Right ventricle myocardium inferior (tissue), 1 donor: Measurements from ENCODE around the gene MED16. TPM values are rescaled to one million over a fixed set of nuclear protein-coding genes. Genes with fewer than 3 reads are reported as not detected.
"Not testable (repeated sequence)": the region's sequence is repeated elsewhere in the genome, so short reads cannot be mapped to it uniquely, and the experiment has no call there.

Experiments
- ATAC-seq: fragments of 200-7000 bp; cut with Tn5 transposase; one replicate; pipeline ENCODE4 v1.9.1; 2020; ENCODE audit warnings: mild to moderate bottlenecking, moderate library complexity
- DNase-seq: peaks from one replicate; pipeline ENCODE4 v3.0.0; 2021; ENCODE audit errors: missing footprints
- intact Hi-C: fragments of 100-400 bp; cut with DNase I; formaldehyde crosslinking; loops from one replicate; pipeline ENCODE4 v1.11.0; 2022
- total RNA-seq: library from RNA; stranded (reverse); fragmentation: NEBNext Ultra II Directional; extraction: Animal tissue kit (Norgen Biotek cat#: 25700); gene quantifications from one replicate; pipeline ENCODE4 v1.2.1, GENCODE V29; 2021
- donor health status: DM: no; HTN: yes; CAD: no; lungs with severe emphysema.

Gene MED16
- total RNA-seq, 1 donor from 2014 or later: 23.5 TPM

DNA sequence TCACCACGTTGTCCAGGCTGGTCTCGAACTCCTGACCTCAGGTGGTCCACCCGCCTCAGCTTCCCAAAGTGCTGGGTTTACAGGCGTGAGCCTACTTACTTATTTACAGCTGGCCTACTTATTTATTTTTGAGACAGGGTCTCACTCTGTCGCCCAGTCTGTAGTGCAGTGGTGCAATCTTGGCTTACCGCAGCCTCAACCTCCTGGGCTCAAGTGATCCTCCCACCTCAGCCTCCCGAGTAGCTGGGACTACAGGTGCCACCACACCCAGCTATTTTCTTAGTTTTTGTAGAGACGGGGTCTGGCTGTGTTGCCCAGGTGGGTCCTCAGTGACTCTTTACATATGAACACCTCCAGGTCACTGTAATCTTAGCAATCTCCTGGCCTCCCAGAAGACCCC, 43.8 kb downstream of the MED16 start:
- intact Hi-C loops: loop anchor here (5.0 kb wide), 1 partner anchor 47 kb away; no protein-coding TSS in a partner anchor
- not testable (repeated sequence) for ATAC-seq

DNA sequence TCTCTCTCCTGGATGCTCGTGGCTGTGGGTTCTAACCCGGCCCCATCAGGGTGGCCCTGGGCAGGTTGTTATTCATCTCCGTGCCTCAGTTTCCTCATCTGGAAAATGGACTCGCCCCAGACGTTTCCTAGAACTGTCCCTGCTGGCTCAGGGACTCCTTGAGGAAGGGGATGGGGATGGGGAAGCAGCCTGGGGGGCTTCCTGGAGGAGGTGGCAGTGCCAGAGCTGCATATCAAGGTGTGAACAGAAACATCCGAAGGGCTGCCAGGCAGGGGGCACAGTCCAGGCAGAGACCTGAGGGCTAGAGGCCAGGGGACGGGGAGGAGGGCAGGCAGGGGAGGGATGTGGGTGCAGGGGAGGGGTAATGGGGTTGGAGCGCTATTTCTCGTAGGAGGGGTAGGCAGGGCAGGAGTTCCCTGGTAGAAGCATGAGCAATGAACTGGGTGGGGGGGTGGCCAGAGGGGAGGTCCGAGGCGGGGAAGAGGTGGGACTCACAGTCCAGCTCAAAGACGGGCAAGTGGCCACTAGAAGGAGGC, 44.5 kb downstream of the MED16 start:
- ATAC-seq (peak; percentile 32), DNase-seq (peak; percentile 73)
- intact Hi-C loops: loop anchor here (5.0 kb wide), 1 partner anchor 46 kb away; no protein-coding TSS in a partner anchor

More for the DNA sequence above, 43.8 kb downstream of the MED16 start:
- DNase-seq: not testable (repeated sequence)

DNA sequence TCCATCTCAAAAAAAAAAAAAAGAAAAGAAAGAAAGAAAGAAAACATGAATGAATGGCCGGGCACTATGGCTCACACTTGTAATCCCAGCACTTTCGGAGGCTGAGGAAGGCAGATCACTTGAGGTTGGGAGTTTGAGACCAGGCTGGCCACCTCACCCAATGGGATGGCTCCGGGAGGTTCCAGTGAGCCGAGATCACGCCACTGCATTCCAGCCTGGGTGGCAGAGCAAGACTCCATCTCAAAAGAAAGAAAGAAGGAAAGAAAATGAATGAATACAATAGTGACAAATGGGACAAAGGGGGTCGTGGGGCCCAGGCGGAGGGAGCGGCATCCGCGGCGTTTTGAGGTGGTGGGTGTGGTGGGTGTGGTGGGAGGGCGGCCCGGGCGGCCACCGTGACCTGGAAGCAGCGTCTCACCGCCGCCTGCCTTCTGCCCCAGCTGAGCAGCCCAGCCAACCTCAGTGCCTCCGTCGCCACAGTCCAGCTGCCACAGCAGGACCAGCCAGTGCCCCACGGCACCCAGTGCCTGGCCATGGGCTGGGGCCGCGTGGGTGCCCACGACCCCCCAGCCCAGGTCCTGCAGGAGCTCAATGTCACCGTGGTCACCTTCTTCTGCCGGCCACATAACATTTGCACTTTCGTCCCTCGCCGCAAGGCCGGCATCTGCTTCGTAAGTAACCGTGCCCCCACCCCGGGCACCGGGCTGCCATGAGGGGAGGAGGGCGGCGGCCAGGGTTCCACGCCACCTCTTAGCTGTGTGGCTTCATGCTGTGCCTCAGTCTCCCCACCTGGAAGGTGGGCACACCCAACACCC, 47.1 kb downstream of the MED16 start:
- intact Hi-C loops: loop anchor here (5.0 kb wide), 1 partner anchor 44 kb away; no protein-coding TSS in a partner anchor
- DNase-seq (no peak), ATAC-seq (no peak)

DNA sequence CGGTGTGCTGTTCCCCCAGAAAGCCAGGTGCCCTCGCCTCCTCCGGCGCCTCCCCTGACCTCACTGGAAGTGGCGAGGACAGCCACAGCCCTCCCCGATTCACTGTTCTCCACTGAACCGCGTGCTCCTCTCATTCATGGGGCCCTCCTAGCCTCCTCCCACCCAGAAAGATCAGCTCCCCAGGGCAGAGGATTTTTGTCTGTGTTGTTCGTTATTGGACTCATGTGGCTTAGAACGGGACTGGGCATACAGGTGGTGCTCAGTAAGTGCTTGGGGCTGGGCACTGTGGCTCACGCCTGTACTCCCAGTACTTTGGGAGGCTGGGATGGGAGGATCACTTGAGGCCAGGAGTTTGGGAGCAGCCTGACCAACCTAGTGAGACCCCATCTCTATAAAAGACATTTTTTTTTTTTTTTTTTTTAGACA, 48.4 kb downstream of the MED16 start:
- intact Hi-C loops: no loop called here
- no peak for DNase-seq

DNA sequence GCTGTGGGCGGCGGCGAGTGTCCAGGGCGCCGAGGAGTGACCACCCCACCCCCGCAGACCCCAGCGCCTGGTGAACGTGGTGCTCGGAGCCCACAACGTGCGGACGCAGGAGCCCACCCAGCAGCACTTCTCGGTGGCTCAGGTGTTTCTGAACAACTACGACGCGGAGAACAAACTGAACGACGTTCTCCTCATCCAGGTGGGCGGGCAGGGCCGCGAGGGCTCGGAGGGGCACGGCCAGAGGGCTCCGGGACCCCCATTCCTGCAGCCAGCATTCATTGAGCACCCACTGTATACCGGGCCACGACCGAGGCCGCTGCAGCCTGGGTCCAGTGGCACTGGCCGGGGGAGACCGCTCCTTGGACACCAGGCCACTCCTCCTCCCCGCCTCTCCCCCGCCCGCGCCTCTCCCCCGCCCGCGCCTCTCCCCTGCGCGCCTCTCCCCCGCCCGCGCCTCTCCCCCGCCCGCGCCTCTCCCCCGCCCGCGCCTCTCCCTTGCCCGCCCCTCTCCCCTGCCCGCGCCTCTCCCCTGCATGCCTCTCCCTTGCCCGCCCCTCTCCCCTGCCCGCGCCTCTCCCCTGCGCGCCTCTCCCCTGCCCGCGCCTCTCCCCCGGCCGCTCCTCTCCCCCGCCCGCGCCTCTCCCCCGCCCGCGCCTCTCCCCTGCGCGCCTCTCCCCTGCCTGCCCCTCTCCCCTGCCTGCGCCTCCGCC, 49.0 kb downstream of the MED16 start:
- intact Hi-C loops: no loop called here
- ATAC-seq (no peak), DNase-seq (no peak)

More for the DNA sequence above, 48.4 kb downstream of the MED16 start:
- ATAC-seq: no peak

DNA sequence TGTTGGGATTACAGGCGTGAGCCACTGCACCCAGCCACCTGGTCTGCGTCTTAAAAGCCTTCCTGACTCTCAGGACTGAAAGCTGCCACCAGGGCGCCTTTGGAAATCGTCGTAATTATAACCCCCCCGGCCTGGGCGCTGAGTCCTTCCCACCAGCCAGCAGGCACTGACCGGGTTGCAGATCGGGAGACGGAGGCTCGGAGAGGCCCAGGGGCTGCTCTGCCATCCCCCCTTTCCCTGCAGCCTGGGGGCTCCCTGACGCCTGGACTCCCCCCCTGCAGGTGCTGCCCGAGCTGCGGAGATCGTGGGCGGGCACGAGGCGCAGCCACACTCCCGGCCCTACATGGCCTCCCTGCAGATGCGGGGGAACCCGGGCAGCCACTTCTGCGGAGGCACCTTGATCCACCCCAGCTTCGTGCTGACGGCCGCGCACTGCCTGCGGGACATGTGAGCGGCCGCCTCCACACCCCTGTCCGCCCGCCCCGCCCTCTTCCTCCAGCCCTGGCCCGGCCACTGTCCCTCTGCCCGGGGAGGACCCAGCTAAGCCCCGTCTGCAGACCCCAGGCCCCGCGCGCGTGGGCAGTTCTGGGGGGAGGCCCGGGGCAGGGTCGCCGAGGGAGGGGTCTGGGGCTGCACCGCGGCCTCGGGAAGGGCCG, 49.7 kb downstream of the MED16 start:
- ATAC-seq (no peak), DNase-seq (peak; percentile 79)
- intact Hi-C loops: no loop called here

DNA sequence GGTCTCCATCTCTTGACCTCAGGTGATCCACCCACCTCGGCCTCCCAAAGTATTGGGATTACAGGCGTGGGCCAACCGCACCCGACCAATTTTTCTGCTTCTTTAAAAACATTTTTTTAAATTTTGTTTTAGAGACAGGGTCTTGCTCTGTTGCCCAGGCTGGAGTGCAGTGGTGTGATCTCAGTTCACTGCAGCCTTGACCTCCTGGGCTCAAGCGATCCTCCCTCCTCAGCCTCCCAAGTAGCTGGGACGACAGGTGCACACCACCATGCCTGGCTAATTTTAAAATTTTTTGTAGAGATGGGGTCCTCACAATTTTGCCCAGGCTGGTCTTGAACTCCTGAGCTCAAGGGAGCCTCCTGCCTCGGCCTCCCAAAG, 50.2 kb downstream of the MED16 start:
- intact Hi-C loops, DNase-seq, ATAC-seq: not testable (repeated sequence)

DNA sequence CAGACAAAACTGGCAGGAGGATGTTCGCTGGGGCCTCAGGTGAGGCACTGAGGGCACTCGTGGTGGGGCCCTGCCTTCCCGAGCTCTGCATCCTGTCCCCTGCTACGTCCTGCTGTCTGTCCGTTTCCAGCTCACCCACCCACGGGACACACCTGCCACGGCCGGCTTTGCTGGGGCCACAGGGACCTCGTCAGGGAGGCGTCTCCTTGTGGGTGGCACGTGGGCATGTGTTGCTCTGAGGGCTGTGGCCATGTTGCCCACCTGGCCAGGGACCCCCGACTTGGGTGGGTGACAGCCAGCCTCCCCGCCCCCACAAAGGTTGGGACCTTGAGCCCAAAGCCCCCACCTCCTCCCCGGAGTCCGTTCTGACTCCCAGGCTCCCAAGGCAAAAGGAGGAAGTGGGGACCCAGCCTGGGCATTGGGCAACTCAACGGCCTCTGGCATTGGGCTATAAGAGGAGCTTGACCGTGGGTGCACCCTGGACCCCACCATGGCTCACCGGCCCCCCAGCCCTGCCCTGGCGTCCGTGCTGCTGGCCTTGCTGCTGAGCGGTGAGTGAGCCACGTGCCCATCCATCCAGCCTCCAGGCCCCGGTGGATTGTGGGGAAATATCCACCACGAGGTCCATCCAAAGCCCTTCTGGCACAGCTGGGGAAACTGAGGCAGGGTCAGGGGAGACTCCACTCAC, 52.3 kb downstream of the MED16 start, which contains the start of gene PRTN3:
Gene PRTN3 (plus strand): TSS at position 481 of the 688 bp plus-strand sequence. CDS start 10 bp downstream, at position 491.
- ATAC-seq (no peak), DNase-seq (peak; percentile 74)
- intact Hi-C loops: no loop called here

DNA sequence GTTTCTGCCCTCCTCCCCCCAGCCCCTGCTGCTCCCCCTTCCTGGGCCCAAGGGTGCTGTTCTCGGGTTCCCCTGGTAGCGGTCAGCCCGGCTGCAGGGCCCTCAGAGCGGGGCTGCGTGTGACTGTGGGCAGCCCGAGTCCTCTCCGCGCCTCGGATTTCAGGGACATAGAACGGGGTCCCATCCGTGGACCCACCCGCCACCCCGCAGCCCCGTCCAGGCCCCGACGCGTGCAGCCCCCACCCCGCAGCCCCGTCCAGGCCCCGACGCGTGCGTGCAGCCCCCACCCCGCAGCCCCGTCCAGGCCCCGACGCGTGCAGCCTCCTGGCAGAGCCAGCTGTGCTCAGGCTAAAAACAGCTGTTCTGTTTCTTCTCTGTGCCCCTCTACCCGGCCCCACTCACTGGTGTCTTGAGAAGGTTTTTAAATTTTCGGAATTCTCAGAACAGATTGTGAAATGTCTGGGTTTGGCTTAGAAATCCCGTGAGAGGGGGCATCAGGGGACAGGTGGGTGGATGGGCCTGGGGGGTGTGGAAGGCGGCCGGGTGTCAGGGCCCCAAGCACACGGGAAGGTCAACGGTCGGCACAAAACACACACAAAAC, 57.7 kb downstream of the MED16 start:
- ATAC-seq (peak; percentile 26), DNase-seq (peak; percentile 55)
- intact Hi-C loops: no loop called here

DNA sequence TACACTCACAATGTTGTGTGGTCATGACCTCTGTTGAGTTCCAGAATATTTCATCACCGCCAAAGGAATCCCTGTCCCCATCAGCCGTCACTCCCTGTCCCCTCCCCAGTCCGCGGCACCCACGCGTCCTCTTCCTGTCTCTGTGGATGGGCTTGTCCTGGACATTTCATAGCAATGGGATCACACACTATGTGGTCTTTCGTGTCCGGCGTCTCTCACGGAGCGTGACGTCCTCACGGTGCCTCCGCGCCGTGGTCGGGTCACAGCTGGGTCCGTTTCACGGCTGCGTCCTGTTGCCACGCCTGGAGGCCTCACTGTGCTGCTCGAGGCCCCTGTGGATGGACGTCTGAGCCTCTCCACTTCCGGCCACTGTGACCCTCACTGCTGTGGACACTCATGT, 58.8 kb downstream of the MED16 start:
- DNase-seq (peak; percentile 31), ATAC-seq (no peak)
- intact Hi-C loops: no loop called here

DNA sequence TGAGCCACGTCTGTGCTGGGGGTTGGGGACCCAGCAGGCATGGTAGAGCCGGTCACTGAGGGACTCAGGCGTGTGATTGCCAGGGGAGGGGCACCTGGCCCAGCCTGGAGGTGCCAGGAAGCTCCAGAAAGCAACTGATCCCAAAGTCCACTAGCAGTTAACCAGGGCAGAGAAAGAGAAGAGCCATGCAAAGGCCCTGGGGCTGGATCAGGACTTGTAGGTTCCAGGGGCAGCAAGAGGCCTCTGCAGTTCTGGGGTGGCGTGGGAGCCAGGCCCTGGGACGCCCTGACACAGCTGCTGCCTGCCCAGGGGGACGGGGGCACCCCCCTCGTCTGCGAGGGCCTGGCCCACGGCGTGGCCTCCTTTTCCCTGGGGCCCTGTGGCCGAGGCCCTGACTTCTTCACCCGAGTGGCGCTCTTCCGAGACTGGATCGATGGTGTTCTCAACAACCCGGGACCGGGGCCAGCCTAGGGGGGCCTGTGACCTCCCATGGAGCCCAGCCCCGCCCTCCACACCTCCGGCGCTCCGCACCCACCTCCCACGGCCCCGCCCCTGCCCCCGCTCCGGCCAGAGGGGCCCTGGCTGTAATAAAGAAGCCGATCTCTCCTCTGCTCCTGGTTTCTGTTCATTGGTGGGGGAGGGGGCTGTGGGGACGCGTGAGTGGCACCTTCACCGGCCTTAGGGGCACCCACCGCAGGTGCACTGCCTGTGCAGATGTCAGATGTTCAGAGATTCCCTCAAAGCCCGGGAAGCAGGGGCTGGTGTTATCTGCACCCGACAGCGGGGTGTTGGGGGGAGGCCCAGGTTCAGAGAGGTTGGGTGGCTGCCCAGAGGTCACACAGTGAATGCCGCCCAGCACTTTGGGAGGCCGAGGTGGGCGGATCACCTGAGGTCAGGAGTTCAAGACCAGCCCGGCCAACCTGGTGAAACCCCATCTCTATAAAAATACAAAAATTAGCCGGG, 61.3 kb downstream of the MED16 start:
- DNase-seq (peak; percentile 35), ATAC-seq (no peak)
- intact Hi-C loops: no loop called here

DNA sequence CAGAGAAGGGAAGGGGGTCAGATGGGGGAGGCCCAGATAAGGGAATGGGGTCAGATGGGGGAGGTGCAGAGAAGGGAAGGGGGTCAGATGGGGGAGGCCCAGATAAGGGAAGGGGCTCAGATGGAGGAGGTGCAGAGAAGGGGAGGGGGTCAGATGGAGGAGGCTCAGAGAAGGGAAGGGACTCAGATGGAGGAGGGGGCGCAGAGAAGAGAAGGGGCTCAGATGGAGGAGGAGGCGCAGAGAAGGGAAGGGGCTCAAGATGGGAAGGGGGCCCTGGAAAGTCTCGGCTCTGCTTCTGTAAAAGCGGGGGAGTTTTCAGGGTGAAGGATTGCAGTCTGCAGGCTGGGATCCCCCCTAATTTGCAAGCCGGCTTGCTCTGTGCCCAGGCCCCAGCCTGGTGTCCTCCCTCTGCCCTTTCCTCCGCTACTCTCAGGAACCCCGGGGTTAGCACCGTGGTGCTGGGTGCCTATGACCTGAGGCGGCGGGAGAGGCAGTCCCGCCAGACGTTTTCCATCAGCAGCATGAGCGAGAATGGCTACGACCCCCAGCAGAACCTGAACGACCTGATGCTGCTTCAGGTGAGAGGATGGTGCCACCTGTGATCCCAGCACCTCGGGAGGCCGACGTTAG, 63.7 kb downstream of the MED16 start:
- DNase-seq (no peak), ATAC-seq (no peak)
- intact Hi-C loops: no loop called here

DNA sequence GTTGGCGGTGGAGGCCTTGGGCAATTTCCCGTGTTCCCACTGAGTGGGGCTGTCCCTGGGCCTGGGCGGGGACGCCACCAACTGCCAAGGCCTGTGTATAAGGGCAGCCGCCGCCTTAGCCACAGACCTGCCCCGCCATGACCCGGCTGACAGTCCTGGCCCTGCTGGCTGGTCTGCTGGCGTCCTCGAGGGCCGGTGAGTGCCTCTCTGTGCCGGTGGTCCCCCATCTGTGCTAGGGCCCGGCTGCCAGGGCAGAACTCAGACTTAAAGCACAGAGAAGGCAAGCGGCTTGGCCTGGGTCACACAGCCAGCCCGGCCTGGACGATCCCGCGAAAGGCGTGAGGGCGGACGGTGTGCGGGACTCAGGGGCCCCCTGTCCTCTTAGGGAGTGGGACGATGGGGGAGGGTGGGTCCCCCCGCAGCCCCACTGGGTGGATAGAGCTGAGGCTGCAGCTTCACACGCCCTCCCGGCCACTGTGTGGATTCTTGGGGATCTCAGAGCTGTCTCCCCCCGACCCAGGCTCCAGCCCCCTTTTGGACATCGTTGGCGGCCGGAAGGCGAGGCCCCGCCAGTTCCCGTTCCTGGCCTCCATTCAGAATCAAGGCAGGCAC, 65.2 kb downstream of the MED16 start, which contains the start of gene AZU1:
Gene AZU1 (plus strand): TSS at position 128 of the 612 bp plus-strand sequence. CDS start 10 bp downstream, at position 138.
- DNase-seq (peak; percentile 61), ATAC-seq (peak; percentile 42)
- intact Hi-C loops: no loop called here

DNA sequence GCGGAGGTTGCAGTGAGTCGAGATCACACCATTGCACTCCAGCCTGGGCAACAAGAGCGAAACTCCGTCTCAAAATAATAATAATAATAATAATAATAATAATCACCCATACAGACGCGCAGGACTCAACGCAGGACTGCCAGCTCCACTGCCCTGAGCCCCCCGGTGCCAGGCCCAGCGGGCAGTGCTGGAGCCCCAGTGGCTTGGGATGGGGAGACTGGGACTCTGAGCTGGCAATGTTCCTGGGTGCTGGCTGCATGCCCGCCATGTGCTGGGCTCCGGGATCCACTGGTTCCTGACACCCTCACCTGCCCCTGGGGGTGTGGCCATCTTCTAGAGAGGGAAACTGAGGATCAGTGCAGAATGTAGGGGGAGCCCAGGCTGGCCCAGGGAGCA, 65.7 kb downstream of the MED16 start:
- ATAC-seq (no peak), DNase-seq (peak; percentile 33)
- intact Hi-C loops: no loop called here

DNA sequence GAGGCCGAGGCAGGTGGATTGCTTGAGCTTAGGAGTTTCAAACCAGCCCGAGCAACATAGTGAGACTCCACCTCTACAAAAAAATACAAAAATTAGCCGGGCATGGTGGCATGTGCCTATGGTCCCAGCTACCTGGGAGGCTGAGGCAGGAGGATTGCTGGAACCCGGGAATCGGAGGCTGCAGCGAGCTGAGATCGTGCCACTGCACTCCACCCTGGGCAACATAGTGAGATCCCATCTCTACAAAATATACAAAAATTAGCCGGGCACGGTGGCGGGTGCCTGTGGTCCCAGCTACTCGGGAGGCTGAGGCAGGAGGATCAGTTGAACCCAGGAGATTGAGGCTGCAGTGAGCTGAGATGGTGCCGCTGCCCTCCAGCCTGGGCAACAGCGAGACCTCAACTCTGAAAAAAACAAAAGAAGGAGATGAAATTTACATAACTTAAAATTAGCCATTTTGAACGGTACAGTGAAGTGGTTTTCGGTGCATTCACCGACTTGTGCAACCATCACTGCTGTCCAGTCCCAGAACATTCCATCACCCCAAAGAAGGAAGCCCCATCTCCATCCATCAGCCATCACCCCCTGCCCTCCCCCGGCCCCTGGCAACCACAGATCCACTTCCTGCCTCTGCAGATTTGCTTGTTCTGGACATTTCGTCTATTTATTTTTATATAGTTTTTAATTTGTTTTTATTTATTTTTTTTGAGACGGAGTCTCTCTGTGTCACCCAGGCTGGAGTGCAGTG, 66.9 kb downstream of the MED16 start:
- DNase-seq (peak; percentile 17), ATAC-seq (no peak)
- intact Hi-C loops: no loop called here
